ENCODE results near the gene SPEN. TPM values are rescaled to one million over a fixed set of nuclear protein-coding genes. Genes with fewer than 3 reads are reported as not detected.

SPEN gene
- total RNA-seq, 1 donor from 2014 or later, result 123 TPM

DNA sequence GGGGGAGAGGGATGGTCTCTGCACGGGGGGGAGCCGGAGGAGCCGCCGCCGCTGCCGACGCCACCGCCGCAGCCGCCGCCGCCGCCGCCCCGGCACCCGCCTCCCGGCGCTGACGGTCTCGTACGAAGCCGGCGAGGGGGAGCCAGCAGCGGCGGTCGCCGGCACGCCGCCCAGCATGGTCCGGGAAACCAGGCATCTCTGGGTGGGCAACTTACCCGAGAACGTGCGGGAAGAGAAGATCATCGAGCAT lies 311 bp downstream of the SPEN start:
- peak overlapping the region; percentile 86 for H3K27ac Mint-ChIP-seq
- peaks cover 66% of the 10 kb centered on the region for H3K4me1 Mint-ChIP-seq
- TF ChIP-seq, protein P1, sequence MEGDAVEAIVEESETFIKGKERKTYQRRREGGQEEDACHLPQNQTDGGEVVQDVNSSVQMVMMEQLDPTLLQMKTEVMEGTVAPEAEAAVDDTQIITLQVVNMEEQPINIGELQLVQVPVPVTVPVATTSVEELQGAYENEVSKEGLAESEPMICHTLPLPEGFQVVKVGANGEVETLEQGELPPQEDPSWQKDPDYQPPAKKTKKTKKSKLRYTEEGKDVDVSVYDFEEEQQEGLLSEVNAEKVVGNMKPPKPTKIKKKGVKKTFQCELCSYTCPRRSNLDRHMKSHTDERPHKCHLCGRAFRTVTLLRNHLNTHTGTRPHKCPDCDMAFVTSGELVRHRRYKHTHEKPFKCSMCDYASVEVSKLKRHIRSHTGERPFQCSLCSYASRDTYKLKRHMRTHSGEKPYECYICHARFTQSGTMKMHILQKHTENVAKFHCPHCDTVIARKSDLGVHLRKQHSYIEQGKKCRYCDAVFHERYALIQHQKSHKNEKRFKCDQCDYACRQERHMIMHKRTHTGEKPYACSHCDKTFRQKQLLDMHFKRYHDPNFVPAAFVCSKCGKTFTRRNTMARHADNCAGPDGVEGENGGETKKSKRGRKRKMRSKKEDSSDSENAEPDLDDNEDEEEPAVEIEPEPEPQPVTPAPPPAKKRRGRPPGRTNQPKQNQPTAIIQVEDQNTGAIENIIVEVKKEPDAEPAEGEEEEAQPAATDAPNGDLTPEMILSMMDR (IDR thresholded peaks at IDR 0.05), result no peak
- ChIA-PET POLR2A (interaction anchor here (0.8 to 9.8 kb wide), 20 partner anchors 10 to 438 kb away, joined by 3 to 231 read pairs (median 10); partner anchors contain the start of genes EFHD2 and ZBTB17), CTCF (interaction anchor here (0.9 to 2.0 kb wide), 4 partner anchors 9 to 56 kb away, joined by 3 to 11 read pairs (median 4); no protein-coding TSS in a partner anchor)
- DNase-seq, result no peak
- H3K36me3 Mint-ChIP-seq (ENCODE audit: low read depth), result peaks cover 14% of the 10 kb centered on the region
- H3K4me3 Mint-ChIP-seq, result peak overlapping the region; percentile 95
- H3K9me3 Mint-ChIP-seq, result no peaks in the 10 kb centered on the region
- no peak for ATAC-seq (ENCODE audit: low read depth)
- no peaks in the 10 kb centered on the region for H3K27me3 Mint-ChIP-seq
- intact Hi-C loops (cut with micrococcal nuclease), result loop anchor here (1.0 kb wide), 5 partner anchors 13 to 128 kb away; partner anchors contain the start of gene ZBTB17

DNA sequence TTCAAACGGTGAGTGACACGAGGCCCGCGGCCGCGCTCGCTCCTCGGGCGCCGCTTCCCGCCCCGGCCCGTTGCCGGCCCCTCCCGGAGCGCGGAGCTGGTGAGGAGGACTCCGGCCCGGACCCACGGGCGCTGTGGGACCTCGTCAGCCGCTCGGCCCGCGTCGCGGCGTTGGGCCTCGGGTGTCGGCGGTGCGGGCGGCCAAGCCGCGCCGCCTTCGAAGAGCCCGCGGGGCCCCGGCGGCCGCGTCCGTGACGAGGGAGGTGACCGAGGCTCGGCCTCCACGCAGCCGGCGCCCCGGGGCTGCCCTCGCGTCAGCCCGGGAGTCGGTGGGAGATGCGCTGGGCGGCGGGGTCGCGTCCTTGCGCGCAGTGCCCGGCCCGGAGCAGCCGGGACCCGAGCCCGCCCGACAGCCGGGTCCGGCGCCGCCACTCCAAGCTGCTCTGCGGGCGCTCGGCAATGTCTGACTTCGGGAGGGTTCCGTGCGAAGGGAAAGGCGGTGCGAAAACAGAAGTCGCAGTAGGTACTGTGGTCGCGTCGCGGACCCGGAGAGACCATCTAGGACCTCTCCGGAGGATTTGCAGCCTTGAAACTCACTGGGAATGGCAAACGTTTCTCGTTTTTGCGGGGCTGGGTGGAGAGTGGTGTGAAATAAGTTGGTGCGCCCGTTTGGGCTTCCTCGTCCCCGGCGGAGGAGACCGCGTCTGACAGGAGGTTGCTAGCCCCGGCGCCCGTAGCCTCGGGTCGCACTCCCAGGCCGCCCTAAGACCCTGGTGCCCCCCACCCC lies 829 bp downstream of the SPEN start:
- Mint-ChIP-seq H3K4me1 (peaks cover 67% of the 10 kb centered on the region), H3K27me3 (no peaks in the 10 kb centered on the region), H3K27ac (peak overlapping the region; percentile 97), H3K36me3 (ENCODE audit: low read depth) (peaks cover 14% of the 10 kb centered on the region), H3K9me3 (no peaks in the 10 kb centered on the region), H3K4me3 (peak overlapping the region; percentile 99)
- DNase-seq (peak; percentile 69), ATAC-seq (ENCODE audit: low read depth) (peak; percentile 8)
- CTCF ChIA-PET, result interaction anchor here (1.4 to 2.0 kb wide), 3 partner anchors 10 to 32 kb away, joined by 3 to 11 read pairs (median 3); no protein-coding TSS in a partner anchor
- TF ChIP-seq, protein P1 (IDR thresholded peaks at IDR 0.05), result no peak
- intact Hi-C loops (cut with micrococcal nuclease), result loop anchor here (1.0 kb wide), 1 partner anchor 34 kb away; no protein-coding TSS in a partner anchor
- POLR2A ChIA-PET, result interaction anchor here (0.5 to 9.8 kb wide), 18 partner anchors 11 to 127 kb away, joined by 3 to 231 read pairs (median 11); partner anchors contain the start of gene ZBTB17

DNA sequence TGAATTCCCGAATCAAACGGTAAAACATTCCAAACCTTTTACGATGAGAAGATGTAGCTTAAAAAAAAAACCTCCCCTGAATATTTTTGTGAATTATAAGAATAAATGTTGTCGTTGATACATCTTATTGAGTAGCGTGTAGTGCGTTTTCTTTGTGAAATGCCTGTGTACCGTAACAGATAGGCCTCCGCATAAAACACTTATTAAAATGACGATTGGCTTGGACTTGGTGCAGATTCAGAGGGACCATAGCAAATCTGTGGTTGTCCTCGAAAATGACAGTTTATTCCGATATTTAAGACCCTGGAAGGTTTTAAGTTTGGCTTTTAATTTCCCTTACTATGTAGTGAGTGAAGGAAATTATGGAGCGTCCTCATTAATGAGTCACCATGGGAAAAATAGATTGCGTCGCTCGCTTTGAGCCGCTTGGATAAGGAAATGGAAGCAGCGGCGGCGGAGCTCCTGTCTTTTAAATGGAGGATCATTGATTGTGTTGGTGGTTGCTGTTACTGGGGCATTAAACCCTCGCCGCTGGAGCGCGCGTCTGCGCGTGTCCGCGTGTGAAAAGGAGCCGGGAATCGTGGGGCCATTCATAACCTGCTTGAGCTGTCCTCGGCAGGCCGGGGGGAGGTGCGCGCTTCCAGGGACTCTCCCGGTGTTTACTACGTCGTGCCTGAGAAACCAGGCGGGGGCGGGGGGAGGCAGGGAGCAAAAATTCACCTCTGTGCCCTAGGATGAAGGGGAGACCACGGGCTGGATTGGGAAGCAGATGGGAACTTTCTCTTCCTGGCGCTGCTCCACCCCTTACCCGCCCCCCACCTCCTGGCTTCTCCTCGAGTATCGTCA lies 1.6 kb downstream of the SPEN start:
- DNase-seq, result peak; percentile 49
- CTCF ChIA-PET, result interaction anchor here (1.2 to 1.4 kb wide), 3 partner anchors 9 to 34 kb away, joined by 3 to 4 read pairs (median 4); no protein-coding TSS in a partner anchor
- TF ChIP-seq, protein P1 (IDR thresholded peaks at IDR 0.05), result no peak
- Mint-ChIP-seq H3K4me1 (peaks cover 60% of the 10 kb centered on the region), H3K36me3 (ENCODE audit: low read depth) (peaks cover 14% of the 10 kb centered on the region), H3K4me3 (peak overlapping the region; percentile 99), H3K27me3 (no peaks in the 10 kb centered on the region), H3K9me3 (no peaks in the 10 kb centered on the region), H3K27ac (peak overlapping the region; percentile 97)
- POLR2A ChIA-PET, result interaction anchor here (0.7 to 9.8 kb wide), 13 partner anchors 10 to 126 kb away, joined by 3 to 231 read pairs (median 14); partner anchors contain the start of gene ZBTB17
- intact Hi-C loops (cut with micrococcal nuclease), result loop anchor here (1.0 kb wide), 1 partner anchor 33 kb away; no protein-coding TSS in a partner anchor
- ATAC-seq (ENCODE audit: low read depth), result no peak

DNA sequence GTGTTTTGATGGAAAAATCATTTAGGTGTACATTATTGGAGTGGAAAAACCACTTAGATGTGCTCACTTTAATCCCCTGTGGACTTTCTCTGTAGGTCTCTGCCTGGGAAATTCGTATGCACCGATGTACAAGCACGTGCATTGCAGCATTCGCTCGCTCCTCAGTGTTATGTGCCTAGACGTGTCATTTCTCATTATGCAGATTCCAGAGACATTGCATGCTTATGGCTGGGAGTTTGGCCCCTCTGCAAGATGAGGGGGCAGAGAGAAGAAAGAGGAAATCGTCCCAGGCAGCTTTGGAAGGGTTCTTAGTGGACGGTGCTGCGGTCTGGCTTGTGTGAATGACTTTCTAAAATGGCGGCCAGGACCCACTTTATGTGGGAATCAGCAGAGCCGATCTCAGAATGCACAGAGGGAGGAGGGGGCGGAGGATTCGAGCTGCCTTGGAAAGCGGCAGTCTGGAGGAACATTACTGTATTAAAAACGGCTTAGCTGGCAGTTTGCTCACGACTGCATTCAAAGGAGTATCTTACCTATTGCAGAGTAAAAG lies 2.3 kb downstream of the SPEN start:
- TF ChIP-seq, protein P1 (IDR thresholded peaks at IDR 0.05), result no peak
- intact Hi-C loops (cut with micrococcal nuclease), result no loop called here
- Mint-ChIP-seq H3K27ac (peak overlapping the region; percentile 97), H3K9me3 (no peaks in the 10 kb centered on the region), H3K36me3 (ENCODE audit: low read depth) (peaks cover 16% of the 10 kb centered on the region), H3K27me3 (no peaks in the 10 kb centered on the region), H3K4me3 (peak overlapping the region; percentile 99), H3K4me1 (peaks cover 59% of the 10 kb centered on the region)
- ChIA-PET POLR2A (interaction anchor here (0.5 to 9.8 kb wide), 11 partner anchors 9 to 126 kb away, joined by 4 to 231 read pairs (median 11); partner anchors contain the start of gene ZBTB17), CTCF (interaction anchor here (1.2 to 1.4 kb wide), 3 partner anchors 8 to 34 kb away, joined by 3 to 4 read pairs (median 4); no protein-coding TSS in a partner anchor)
- ATAC-seq (ENCODE audit: low read depth), result no peak
- peak; percentile 36 for DNase-seq
